ENCODE measurements around the gene SLC22A1.

Gene SLC22A1

GRCh38 chr6:160180706-160181105 lies 59.1 kb downstream of the SLC22A1 start:
- no peak for DNase-seq

GRCh38 chr6:160188773-160189172 lies 67.2 kb downstream of the SLC22A1 start:
- no peak for DNase-seq

GRCh38 chr6:160190081-160190480 lies 68.5 kb downstream of the SLC22A1 start:
- DNase-seq = no peak

- DNase-seq = no peak
Observed at GRCh38 chr6:160190973-160191372, 69.4 kb downstream of the SLC22A1 start.

GRCh38 chr6:160192840-160193239 lies 71.2 kb downstream of the SLC22A1 start:
- DNase-seq = no peak

GRCh38 chr6:160194808-160195207 lies 73.2 kb downstream of the SLC22A1 start:
- no peak for DNase-seq

- DNase-seq = no peak
Observed at GRCh38 chr6:160197662-160198061, 76.0 kb downstream of the SLC22A1 start.

- DNase-seq = no peak
Observed at GRCh38 chr6:160198606-160199211, 77.1 kb downstream of the SLC22A1 start.

GRCh38 chr6:160201061-160201460 lies 79.4 kb downstream of the SLC22A1 start:
- DNase-seq = no peak

GRCh38 chr6:160202411-160202810 lies 80.8 kb downstream of the SLC22A1 start:
- DNase-seq = no peak

GRCh38 chr6:160203076-160203475 lies 81.5 kb downstream of the SLC22A1 start:
- no peak for DNase-seq

- DNase-seq = no peak
Observed at GRCh38 chr6:160203522-160203921, 81.9 kb downstream of the SLC22A1 start.

GRCh38 chr6:160203953-160204352 lies 82.3 kb downstream of the SLC22A1 start:
- no peak for DNase-seq

- no peak for DNase-seq
Observed at GRCh38 chr6:160204710-160205109, 83.1 kb downstream of the SLC22A1 start.

- DNase-seq = no peak
Observed at GRCh38 chr6:160207618-160208017, 86.0 kb downstream of the SLC22A1 start.
